Brain pericyte (primary cell): ENCODE results near the gene HEY2.

Experiments used
- DNase-seq: peaks from one replicate; pipeline ENCODE4 v3.0.0-alpha.2; 2012; ENCODE audit warnings: low read depth, low spot score

Gene HEY2

DNA sequence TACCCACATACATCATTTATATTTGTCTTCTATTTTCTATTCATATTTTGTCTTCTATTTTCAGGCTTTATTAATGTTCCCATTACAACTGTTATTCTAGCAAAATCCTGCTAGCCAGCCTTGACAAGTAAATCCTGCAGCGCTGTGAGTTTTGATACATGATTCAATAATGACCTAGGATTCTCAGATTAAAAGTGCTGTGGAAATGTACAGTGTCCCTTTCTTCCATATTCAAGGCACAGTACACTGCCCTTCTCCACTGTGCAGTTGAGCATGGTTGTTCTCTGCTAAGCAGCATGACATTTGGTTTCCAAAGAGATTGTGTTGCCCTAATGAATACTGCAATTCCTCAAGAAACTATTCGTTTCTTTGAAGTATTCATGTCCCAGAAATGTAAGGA, 5.8 kb upstream of the HEY2 start:
- DNase-seq = no peak

DNA sequence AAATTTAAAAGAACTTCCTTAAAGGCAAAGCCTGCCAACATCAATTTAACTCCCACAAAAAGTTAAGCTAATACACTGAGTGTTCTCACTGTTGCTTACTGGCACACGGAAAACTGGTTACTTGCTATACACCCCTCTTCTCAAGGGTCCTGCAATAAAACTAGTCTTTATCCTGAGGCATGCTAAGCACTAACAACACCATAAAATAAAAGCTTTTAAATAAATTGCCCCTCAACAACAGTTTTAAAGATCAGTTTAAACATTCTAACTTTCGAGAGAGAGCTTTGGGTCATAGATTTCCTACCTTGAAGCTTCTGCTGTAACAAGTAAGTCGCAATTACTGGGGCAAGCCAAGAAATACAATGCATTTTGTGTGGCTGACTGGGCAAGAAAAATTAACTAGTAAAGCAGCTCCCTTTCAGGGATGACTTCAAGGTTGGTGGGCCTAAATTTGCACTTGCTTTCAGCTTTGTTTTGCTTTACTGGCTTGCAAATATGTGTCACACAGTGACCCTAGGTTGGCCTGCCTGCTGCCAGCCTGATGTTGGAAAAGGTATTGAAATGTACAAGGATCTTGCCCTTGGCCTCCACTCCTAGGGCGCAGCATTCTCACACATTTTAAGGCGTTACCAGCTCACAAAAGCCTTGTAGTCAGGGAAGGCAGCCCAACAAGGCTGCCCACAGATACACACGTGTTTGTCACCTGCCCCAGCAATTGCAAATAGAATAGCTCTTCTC, 4.0 kb upstream of the HEY2 start:
- no peak for DNase-seq

DNA sequence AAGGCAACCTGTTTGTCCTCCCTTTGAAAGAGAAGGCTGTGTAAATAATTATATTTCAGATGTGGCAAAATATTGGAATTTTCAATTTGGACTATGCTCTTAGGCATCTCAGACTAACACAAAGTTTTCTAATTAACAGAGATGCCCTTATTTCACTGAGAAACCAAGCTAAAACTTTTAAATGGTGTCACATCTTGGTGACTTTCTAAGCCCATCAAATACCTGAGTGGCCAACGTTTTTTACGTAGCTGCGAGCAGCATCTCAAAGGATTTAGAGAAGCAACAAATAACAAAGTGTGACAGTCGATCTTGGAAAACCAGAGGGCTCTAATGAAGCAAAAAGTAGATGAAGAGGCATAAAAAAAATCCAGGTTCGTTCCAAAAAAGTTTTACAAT, 3.4 kb upstream of the HEY2 start:
- DNase-seq = no peak

DNA sequence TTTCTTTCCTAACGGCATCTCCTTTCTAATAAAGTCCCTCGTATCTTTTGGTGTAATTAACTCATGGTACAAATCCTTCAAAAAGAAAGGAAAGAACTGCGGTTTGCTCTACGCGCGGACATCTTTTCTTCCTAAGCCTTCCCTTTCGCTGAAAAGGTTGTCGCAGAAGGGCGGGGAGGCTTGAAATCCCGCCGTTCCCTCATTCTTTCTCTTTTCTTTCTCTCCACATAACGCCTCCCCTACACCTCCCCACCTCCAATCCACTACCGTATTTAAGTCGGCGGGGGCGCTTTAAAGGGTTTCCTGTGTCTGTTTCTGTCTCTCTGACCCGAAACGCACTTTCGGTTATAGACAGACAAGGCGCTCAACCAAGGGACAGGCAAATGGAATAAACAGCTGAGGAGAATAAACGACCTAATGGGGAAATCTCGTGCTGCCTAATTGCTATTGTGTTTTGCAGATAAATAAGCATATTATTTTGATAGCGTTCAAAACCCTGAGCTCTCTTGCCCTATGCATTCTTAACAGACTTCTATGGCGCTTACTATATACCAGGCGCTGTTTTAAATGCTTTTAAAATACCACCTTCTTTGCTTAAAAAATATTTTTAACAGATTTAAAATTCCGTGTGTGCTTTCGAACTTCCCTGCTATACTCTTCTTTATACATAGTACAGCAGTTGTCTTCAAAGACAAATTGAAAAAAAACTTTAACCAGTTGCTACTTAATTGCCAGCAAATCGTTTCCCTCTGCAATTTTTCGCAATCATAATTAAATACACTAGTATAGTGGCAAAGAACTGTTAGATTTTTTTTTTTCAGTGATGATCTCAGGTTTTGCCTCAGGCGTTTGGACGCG, 2.5 kb upstream of the HEY2 start:
- DNase-seq = peak; percentile 67

DNA sequence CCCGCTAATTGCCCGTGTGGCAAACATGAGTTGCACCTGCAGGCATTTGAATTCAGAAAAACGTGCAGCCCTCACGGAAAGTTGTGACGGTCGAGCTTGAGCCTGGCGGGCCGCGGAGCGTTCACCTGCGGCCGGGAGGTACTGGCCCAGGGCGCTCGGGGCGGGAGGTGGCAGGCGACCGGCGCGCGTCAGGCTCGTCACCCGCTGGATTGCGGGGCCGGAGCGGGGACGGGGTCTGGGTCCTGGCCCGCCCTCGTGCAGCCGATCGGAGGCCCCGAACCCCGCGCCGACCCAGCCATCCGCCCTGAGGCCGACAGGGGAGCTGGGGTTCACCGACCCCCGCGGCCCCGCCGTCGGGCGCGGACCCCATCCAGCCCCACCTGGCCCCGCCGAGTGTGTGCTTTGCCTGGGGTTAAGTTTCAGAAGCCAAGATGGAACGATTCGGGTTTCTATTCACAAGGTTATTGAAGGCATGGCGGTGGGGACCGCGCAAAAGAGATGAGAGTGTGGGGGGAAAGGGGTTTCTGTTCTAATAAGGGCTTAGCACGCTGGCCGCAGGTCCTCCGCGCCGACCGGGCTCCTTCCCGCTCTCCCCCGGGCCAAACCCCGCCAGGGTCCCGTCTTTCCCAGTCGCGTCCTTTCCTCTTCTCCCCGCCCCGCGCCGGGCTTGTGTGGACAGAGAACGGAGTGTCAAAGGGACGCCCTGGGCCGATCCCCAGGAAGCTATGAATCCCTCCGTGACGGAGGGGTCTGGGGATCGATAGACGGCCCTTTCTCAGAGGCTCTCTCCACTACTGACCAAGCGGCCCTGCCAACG, 1.6 kb upstream of the HEY2 start:
- no peak for DNase-seq

DNA sequence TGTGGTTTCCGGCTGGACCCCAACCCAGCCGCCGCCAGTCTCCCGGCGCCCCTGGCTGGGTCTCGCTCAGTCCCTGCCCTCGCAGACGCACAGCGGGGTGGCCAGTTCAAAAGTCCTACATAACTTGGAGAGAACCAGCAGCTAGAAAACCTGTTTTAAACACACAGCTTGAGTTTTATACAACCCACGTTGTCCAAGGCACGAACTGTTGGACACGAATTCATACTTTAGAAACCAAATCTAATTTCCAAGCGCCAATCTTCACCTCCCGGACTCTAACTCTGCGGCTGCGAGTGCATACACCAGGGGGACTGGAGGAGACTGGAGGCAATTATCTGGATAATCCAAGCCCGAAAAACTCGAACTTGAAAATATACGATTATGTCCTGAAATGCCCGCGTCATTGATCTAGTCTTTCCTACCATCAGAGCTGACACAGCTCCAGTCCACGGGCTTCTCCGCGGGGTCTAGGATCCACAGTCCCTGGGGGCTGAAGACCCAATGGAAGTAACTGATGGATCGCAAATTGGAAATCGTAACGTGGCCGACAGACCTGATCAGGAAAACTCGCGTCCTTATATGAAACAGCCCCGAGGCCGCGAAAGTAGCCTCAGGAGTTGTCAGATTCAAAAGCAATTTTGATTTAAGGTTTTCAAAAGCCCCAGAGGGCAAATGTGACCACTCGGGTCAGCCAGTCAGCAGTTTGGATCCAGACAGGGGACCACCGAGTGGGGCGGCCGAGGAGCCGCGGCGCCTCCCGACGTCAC, 843 bp upstream of the HEY2 start:
- DNase-seq = no peak

DNA sequence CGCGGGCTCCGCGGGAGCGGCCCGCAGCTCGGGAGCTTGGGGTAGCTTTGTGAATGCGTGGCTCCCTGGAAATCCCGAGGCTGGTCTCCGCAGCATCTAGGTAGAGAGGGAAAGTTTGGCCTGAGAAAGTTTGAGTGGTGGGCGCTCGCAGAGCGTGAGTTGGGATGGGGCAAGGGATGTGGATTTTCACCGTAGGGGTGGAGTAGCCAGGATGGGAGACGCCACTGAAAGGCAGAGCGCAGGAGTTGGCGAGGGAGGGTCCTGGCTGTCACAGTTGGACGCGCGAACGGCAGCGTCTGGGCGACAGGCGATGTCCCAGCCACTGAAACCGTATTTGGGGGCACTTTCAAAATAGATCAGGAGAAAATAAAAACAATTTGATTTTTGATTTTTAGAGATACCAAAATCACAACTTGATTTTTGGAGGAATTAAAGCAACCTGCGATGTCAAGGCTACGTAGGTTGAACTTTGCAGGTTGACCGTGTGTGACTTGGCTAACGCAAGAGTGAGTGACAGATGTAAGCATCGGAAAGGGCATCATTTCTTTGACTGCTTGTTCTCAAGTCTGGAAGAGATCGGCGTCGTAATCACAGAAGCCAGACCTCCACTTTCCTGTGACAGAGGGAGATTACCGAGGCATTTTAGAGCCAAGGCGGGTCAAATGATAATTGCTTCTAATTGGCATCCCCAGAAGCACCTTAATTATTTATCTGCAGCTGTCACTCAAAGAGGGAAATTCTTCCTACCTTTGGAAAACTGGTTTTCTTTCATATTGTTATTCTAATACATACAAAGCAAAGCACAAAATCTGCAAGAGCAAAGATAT, 646 bp downstream of the HEY2 start:
- DNase-seq = no peak

DNA sequence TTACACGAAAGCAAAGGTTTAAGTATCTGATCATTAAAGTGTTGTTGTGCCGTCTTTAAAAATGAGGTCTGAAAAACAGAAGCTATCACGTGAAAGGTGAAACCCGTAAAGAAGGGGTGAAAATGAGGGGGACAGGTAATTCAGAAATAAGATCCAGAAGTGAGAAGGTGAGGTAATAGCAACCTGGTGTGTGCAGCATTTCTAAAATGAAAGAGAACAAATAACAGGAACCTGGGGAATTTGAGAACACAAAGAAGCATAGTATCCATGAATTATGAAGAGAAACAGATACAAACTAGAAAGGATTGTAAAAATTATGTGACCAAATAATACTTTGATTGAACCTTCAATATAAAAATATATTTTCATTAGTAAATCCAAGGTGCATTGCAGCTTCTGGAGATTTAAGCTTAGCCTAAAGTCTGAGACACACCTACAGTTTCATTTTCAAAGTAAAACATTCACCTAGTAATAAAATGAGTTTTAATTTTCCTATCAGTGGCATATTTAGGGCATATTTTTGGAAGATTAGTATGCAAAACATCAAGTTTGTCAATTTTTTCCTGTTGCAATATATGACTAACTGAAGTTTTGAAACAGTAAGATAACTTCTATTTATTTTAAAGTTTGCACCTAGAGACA, 1.4 kb downstream of the HEY2 start:
- DNase-seq = no peak

DNA sequence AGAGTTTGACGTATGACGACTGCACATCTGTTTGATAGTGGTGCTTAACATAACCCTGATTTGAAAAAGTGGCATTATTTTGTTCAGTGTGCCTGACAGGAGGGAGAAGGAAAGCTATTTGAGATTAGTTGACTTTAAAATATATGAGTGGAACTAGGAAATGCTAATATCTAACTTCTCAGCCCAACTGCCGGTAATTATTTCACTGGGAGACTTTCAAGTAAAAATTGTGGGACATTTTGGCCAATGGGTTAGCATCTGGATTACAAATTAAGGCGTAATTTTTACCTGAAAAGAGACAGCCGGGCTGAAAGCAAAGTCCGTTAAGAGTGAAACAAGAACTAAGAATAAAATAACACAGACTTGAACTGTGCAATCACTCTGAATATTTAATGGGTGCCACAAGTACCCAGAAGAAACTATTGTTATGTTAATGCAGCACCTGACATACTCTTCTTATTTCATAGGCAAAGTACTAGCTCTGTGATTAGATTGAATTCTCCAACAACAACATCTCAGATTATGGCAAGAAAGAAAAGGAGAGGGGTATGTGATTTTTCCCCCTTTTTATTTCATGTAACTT, 2.0 kb downstream of the HEY2 start:
- DNase-seq = no peak

DNA sequence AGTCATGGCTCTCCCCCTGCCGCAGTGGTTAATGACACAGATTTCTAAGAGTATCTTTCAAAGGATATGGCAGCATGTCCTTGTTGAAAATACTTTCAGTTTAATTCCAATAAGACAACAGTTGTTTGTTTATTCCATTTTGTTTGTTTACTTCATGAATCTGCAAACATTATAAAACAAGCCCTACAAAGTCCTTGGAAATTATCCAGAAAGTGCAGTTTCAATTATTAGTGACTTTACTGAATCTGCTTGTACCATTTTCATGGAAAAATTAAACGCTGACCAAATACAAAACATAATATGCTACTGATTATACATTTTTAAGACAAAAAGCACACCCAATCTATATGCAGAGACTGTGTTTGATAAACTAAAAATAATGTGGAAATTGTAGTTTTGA, 3.3 kb downstream of the HEY2 start:
- DNase-seq = no peak

DNA sequence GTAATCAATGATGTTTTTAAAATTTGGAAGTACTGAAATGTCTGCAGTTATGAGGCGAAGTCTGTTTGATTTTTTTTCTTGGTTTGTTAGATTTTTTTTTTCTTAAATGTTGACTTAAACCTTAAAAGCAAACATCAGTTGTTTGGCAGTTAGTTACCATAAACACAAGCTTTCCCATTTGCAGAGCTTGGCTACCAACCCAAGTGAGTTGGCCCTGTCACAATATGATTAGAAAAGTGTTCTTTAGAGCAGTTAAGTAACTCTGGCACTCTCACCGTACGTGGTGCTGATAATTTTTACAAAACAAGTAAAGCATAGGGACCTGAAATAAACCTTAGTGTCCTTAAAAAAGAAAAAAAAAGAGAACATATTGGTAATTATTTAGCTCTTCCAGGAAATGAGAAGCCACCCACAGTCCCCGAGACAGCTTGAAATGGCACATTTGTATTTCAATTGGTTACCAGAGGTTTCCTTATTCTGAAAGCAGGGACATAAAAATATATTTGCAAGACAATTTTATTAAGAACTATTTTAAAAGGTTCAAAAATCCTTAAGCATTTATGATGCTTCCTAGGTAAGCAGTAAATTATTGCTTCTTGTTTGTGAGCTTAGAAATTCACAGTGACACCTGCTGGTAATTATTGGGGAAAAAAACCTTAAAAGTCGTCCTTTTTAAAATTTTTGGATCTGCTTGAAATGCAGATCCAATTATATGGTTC, 3.9 kb downstream of the HEY2 start:
- no peak for DNase-seq

DNA sequence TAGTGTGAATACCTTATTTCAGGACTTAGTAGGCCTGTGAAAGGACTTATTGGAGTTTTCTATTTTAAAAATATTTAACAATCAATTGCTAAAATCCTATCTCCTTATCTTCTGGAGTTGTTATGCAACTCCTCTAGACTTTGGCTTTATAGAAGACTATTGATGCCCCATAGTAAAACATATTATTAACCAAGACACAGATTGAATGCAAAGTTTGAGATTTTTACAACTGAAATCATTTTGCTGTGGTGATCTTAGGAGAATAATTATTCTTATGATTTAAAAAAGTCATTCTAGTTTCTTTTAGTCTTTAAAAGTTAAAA, 4.5 kb downstream of the HEY2 start:
- no peak for DNase-seq

DNA sequence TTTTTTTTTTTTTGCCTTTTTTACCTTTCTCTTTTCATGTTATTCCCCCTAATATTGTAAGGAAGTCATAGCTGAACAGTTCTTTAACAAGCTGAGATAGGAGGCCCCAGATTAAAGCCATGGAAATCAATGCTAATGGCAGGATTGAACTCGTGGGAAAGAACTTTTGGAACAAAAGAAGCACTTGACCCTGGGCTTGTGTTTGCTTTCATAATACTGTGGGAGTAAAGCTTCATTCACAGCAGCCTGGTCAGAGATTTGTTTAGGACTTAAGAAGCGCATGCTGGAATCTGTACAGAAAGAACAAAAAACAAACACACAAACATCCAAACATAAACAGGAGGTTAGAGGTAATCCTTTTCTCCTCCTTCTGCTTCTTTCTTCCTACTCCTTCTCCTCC, 5.1 kb downstream of the HEY2 start:
- DNase-seq = no peak

DNA sequence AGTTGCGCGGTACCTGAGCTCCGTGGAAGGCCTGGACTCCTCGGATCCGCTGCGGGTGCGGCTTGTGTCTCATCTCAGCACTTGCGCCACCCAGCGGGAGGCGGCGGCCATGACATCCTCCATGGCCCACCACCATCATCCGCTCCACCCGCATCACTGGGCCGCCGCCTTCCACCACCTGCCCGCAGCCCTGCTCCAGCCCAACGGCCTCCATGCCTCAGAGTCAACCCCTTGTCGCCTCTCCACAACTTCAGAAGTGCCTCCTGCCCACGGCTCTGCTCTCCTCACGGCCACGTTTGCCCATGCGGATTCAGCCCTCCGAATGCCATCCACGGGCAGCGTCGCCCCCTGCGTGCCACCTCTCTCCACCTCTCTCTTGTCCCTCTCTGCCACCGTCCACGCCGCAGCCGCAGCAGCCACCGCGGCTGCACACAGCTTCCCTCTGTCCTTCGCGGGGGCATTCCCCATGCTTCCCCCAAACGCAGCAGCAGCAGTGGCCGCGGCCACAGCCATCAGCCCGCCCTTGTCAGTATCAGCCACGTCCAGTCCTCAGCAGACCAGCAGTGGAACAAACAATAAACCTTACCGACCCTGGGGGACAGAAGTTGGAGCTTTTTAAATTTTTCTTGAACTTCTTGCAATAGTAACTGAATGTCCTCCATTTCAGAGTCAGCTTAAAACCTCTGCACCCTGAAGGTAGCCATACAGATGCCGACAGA, 9.9 kb downstream of the HEY2 start:
- no peak for DNase-seq

DNA sequence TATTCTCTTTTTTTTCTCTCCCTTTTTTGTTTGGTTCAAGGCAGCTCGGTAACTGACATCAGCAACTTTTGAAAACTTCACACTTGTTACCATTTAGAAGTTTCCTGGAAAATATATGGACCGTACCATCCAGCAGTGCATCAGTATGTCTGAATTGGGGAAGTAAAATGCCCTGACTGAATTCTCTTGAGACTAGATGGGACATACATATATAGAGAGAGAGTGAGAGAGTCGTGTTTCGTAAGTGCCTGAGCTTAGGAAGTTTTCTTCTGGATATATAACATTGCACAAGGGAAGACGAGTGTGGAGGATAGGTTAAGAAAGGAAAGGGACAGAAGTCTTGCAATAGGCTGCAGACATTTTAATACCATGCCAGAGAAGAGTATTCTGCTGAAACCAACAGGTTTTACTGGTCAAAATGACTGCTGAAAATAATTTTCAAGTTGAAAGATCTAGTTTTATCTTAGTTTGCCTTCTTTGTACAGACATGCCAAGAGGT, 10.6 kb downstream of the HEY2 start:
- no peak for DNase-seq

DNA sequence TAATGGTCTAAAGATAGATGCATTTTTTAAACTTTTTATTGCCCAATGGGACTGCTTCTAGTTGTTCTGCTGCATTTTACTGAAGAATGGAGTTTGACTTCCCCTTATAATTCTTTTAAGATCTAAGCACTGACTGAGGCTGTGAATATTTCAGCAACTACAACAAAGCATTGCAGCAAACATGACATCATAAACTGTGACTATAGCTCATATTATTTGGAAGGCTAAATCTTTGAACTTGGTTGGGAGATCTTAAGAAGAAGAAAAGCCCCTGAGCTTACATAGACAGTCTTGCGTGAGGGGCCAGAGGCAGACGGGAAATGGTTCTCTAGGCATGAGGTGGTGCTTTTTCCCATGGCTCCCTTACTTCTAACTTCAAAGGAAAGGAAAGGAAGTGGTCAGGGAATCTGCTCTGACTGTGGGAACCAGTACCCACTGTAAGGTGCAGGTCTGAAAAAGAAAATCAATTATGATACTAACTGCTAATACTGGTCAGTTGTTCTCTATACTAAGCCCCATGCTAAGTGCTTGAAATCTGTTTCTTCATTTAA, 14.8 kb downstream of the HEY2 start:
- no peak for DNase-seq

DNA sequence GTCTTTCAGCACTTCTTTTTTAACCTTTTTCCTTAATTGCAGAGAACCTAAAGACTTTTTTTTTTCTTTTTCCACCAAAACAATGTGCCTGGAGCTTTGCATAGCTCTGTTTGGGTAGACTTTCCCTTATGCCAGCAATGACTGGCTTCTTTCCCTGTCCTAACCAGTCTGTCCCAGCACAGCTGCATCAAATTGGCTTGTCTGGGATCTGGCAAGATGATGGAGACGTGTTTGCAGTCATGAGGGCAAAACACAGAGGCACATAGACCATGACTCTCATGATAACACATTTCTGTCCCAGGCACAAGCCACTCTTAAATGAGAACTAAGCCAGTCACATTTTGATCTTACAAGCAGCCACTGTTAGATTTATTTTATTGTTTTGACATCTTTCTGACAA, 16.5 kb downstream of the HEY2 start:
- no peak for DNase-seq

DNA sequence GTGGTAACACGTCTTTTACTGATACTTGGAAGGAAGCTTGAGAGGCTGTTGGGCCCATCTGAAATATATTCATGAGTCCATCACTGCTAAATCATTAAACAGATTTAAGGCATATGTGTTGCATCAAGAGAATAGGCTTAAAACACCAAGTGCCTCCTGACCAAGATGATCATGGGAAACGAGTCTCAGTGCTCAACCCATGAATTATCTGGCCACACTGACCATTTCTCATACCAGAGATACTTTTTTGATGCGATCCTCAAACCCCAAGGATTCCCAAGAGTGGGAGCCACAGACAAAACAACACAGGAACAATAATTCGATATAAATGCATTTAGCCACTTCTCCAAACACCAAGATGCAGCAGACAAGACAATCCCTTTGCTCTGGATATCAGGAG, 17.2 kb downstream of the HEY2 start:
- no peak for DNase-seq
